ENCODE measurements around the gene SPATA32.
"Not testable (repeated sequence)": the region's sequence is repeated elsewhere in the genome, so short reads cannot be mapped to it uniquely, and the experiment has no call there.

Gene SPATA32

GRCh38 chr17:45305530-45306087 lies 43.7 kb upstream of the SPATA32 start:
- 92 to 98% methylated on average over 3 of the region's 3 CpGs for WGBS, 2 experiments
- Histone ChIP-seq H3K9me3 (ENCODE audit: control insufficient read depth, low read length) (no peaks in the 10 kb centered on the region), H3K27me3 (ENCODE audit: control insufficient read depth, insufficient read depth, low read length, poor library complexity, severe bottlenecking) (no peaks in the 10 kb centered on the region), H3K4me1 (ENCODE audit: control insufficient read depth, insufficient read depth, low read length) (no peaks in the 10 kb centered on the region), H3K4me3 (ENCODE audit: insufficient read depth, low read depth, low read length) (no peak overlapping the region), H3K36me3 (ENCODE audit: control insufficient read depth, insufficient read depth, low read length) (no peaks in the 10 kb centered on the region), H3K27ac (ENCODE audit: insufficient read depth, low read depth, low read length, poor library complexity, severe bottlenecking) (no peak overlapping the region)

- WGBS, 2 experiments = 93 to 94% methylated on average over 10 of the region's 10 CpGs
- Histone ChIP-seq H3K4me1 (ENCODE audit: control insufficient read depth, insufficient read depth, low read length) (no peaks in the 10 kb centered on the region), H3K36me3 (ENCODE audit: control insufficient read depth, insufficient read depth, low read length) (no peaks in the 10 kb centered on the region), H3K9me3 (ENCODE audit: control insufficient read depth, low read length) (no peaks in the 10 kb centered on the region), H3K27me3 (ENCODE audit: control insufficient read depth, insufficient read depth, low read length, poor library complexity, severe bottlenecking) (no peaks in the 10 kb centered on the region), H3K4me3 (ENCODE audit: insufficient read depth, low read depth, low read length) (no peak overlapping the region), H3K27ac (ENCODE audit: insufficient read depth, low read depth, low read length, poor library complexity, severe bottlenecking) (no peak overlapping the region)
These were observed 40.8 kb upstream of the SPATA32 start for GRCh38 chr17:45302649-45303173.

GRCh38 chr17:45302220-45302619 lies 40.3 kb upstream of the SPATA32 start:
- not testable (repeated sequence) for H3K9me3 ChIP-seq (ENCODE audit: control insufficient read depth, low read length); H3K4me3 ChIP-seq (ENCODE audit: insufficient read depth, low read depth, low read length); H3K36me3 ChIP-seq (ENCODE audit: control insufficient read depth, insufficient read depth, low read length); H3K4me1 ChIP-seq (ENCODE audit: control insufficient read depth, insufficient read depth, low read length); H3K27ac ChIP-seq (ENCODE audit: insufficient read depth, low read depth, low read length, poor library complexity, severe bottlenecking); H3K27me3 ChIP-seq (ENCODE audit: control insufficient read depth, insufficient read depth, low read length, poor library complexity, severe bottlenecking)
- WGBS, 2 experiments = 93 to 94% methylated on average over 7 to 9 of the region's 9 CpGs

GRCh38 chr17:45301674-45302073 lies 39.8 kb upstream of the SPATA32 start:
- Histone ChIP-seq H3K27ac (ENCODE audit: insufficient read depth, low read depth, low read length, poor library complexity, severe bottlenecking) (no peak overlapping the region), H3K9me3 (ENCODE audit: control insufficient read depth, low read length) (no peaks in the 10 kb centered on the region), H3K4me3 (ENCODE audit: insufficient read depth, low read depth, low read length) (no peak overlapping the region), H3K36me3 (ENCODE audit: control insufficient read depth, insufficient read depth, low read length) (no peaks in the 10 kb centered on the region), H3K27me3 (ENCODE audit: control insufficient read depth, insufficient read depth, low read length, poor library complexity, severe bottlenecking) (no peaks in the 10 kb centered on the region), H3K4me1 (ENCODE audit: control insufficient read depth, insufficient read depth, low read length) (no peaks in the 10 kb centered on the region)
- 90 to 93% methylated on average over 3 of the region's 4 CpGs for WGBS, 2 experiments

- H3K27ac ChIP-seq (ENCODE audit: insufficient read depth, low read depth, low read length, poor library complexity, severe bottlenecking) = no peak overlapping the region
- no peaks in the 10 kb centered on the region for H3K27me3 ChIP-seq (ENCODE audit: control insufficient read depth, insufficient read depth, low read length, poor library complexity, severe bottlenecking)
- H3K4me3 ChIP-seq (ENCODE audit: insufficient read depth, low read depth, low read length) = no peak overlapping the region
- no peaks in the 10 kb centered on the region for H3K36me3 ChIP-seq (ENCODE audit: control insufficient read depth, insufficient read depth, low read length)
- no peaks in the 10 kb centered on the region for H3K9me3 ChIP-seq (ENCODE audit: control insufficient read depth, low read length)
- WGBS, 2 experiments = 93 to 94% methylated on average over 7 of the region's 7 CpGs
- H3K4me1 ChIP-seq (ENCODE audit: control insufficient read depth, insufficient read depth, low read length) = no peaks in the 10 kb centered on the region
These were observed 38.3 kb upstream of the SPATA32 start for GRCh38 chr17:45300060-45300751.

GRCh38 chr17:45299361-45299760 lies 37.5 kb upstream of the SPATA32 start:
- WGBS, 2 experiments = 67 to 70% methylated on average over 2 of the region's 2 CpGs
- Histone ChIP-seq H3K36me3 (ENCODE audit: control insufficient read depth, insufficient read depth, low read length) (no peaks in the 10 kb centered on the region), H3K9me3 (ENCODE audit: control insufficient read depth, low read length) (no peaks in the 10 kb centered on the region), H3K27me3 (ENCODE audit: control insufficient read depth, insufficient read depth, low read length, poor library complexity, severe bottlenecking) (no peaks in the 10 kb centered on the region), H3K27ac (ENCODE audit: insufficient read depth, low read depth, low read length, poor library complexity, severe bottlenecking) (no peak overlapping the region), H3K4me1 (ENCODE audit: control insufficient read depth, insufficient read depth, low read length) (no peaks in the 10 kb centered on the region), H3K4me3 (ENCODE audit: insufficient read depth, low read depth, low read length) (no peak overlapping the region)

GRCh38 chr17:45298546-45299285 lies 36.8 kb upstream of the SPATA32 start:
- Histone ChIP-seq H3K27me3 (ENCODE audit: control insufficient read depth, insufficient read depth, low read length, poor library complexity, severe bottlenecking) (no peaks in the 10 kb centered on the region), H3K4me1 (ENCODE audit: control insufficient read depth, insufficient read depth, low read length) (no peaks in the 10 kb centered on the region), H3K9me3 (ENCODE audit: control insufficient read depth, low read length) (no peaks in the 10 kb centered on the region), H3K27ac (ENCODE audit: insufficient read depth, low read depth, low read length, poor library complexity, severe bottlenecking) (no peak overlapping the region), H3K36me3 (ENCODE audit: control insufficient read depth, insufficient read depth, low read length) (no peaks in the 10 kb centered on the region), H3K4me3 (ENCODE audit: insufficient read depth, low read depth, low read length) (no peak overlapping the region)
- WGBS, 2 experiments = 93% methylated on average over 8 of the region's 8 CpGs

GRCh38 chr17:45296833-45297124 lies 34.9 kb upstream of the SPATA32 start:
- WGBS, 2 experiments = 100% methylated on average over 1 of the region's 1 CpG
- Histone ChIP-seq H3K4me1 (ENCODE audit: control insufficient read depth, insufficient read depth, low read length) (no peaks in the 10 kb centered on the region), H3K9me3 (ENCODE audit: control insufficient read depth, low read length) (no peaks in the 10 kb centered on the region), H3K27me3 (ENCODE audit: control insufficient read depth, insufficient read depth, low read length, poor library complexity, severe bottlenecking) (no peaks in the 10 kb centered on the region), H3K4me3 (ENCODE audit: insufficient read depth, low read depth, low read length) (no peak overlapping the region), H3K27ac (ENCODE audit: insufficient read depth, low read depth, low read length, poor library complexity, severe bottlenecking) (no peak overlapping the region), H3K36me3 (ENCODE audit: control insufficient read depth, insufficient read depth, low read length) (no peaks in the 10 kb centered on the region)

- H3K4me1 ChIP-seq (ENCODE audit: control insufficient read depth, insufficient read depth, low read length) = no peaks in the 10 kb centered on the region
- H3K27me3 ChIP-seq (ENCODE audit: control insufficient read depth, insufficient read depth, low read length, poor library complexity, severe bottlenecking) = no peaks in the 10 kb centered on the region
- no peaks in the 10 kb centered on the region for H3K36me3 ChIP-seq (ENCODE audit: control insufficient read depth, insufficient read depth, low read length)
- no peak overlapping the region for H3K27ac ChIP-seq (ENCODE audit: insufficient read depth, low read depth, low read length, poor library complexity, severe bottlenecking)
- H3K9me3 ChIP-seq (ENCODE audit: control insufficient read depth, low read length) = no peaks in the 10 kb centered on the region
- no peak overlapping the region for H3K4me3 ChIP-seq (ENCODE audit: insufficient read depth, low read depth, low read length)
- 94 to 96% methylated on average over 7 of the region's 7 CpGs for WGBS, 2 experiments
These were observed 34.3 kb upstream of the SPATA32 start for GRCh38 chr17:45296003-45296832.

GRCh38 chr17:45294506-45294905 lies 32.6 kb upstream of the SPATA32 start:
- H3K27ac ChIP-seq (ENCODE audit: insufficient read depth, low read depth, low read length, poor library complexity, severe bottlenecking) = no peak overlapping the region

More at GRCh38 chr17:45294506-45294905, 32.6 kb upstream of the SPATA32 start:
- H3K36me3 ChIP-seq (ENCODE audit: control insufficient read depth, insufficient read depth, low read length) = no peaks in the 10 kb centered on the region
- no peaks in the 10 kb centered on the region for H3K4me1 ChIP-seq (ENCODE audit: control insufficient read depth, insufficient read depth, low read length)
- 92 to 97% methylated on average over 3 of the region's 3 CpGs for WGBS, 2 experiments
- H3K27me3 ChIP-seq (ENCODE audit: control insufficient read depth, insufficient read depth, low read length, poor library complexity, severe bottlenecking) = no peaks in the 10 kb centered on the region
- H3K9me3 ChIP-seq (ENCODE audit: control insufficient read depth, low read length) = no peaks in the 10 kb centered on the region
- H3K4me3 ChIP-seq (ENCODE audit: insufficient read depth, low read depth, low read length) = no peak overlapping the region

Measured in ectodermal cell (in vitro differentiated cells).